Heart right ventricle (tissue), 16 donors: ENCODE results near the gene TMEM9. TPM values are rescaled to one million over a fixed set of nuclear protein-coding genes. Genes with fewer than 3 reads are reported as not detected.

Source experiments
- ATAC-seq, 8 donors: fragments of 200-7000 bp; cut with Tn5 transposase; one replicate each; pipeline ENCODE4 v1.9.1; 2020; ENCODE audit warnings: mild to moderate bottlenecking in 8 of 8, moderate library complexity in 8 of 8, moderate number of reproducible peaks in 1 of 8
- DNase-seq, 2 donors: peaks; one replicate each; pipeline ENCODE4 v3.0.0-alpha.2; 2020
- H3K27ac ChIP-seq, 10 donors: fragments of 200-600 bp; sonication (generic) in 2 of 10; one replicate each; pipeline versions ENCODE4 v1.5.0 to v1.8.0; 2020 to 2022; ENCODE audit warnings: mild to moderate bottlenecking in 3 of 10
- H3K27me3 ChIP-seq, 7 donors: fragments of 200-600 bp; one replicate each; pipeline ENCODE4 v1.8.0; 2021 to 2022; ENCODE audit warnings: mild to moderate bottlenecking in 2 of 7
- H3K36me3 ChIP-seq, 9 donors: fragments of 200-600 bp; sonication (generic) in 1 of 9; one replicate each; pipeline versions ENCODE4 v1.5.0 to v1.8.0; 2020 to 2022; ENCODE audit warnings: mild to moderate bottlenecking in 2 of 9
- H3K4me1 ChIP-seq, 9 donors: fragments of 200-600 bp; sonication (generic) in 1 of 9; one replicate each; pipeline versions ENCODE4 v1.5.0 to v1.8.0; 2020 to 2022; ENCODE audit warnings: mild to moderate bottlenecking in 4 of 9
- H3K4me3 ChIP-seq, 10 donors: fragments of 200-600 bp; sonication (generic) in 2 of 10; one replicate each; pipeline versions ENCODE4 v1.5.0 to v1.8.0; 2020 to 2022; ENCODE audit warnings: mild to moderate bottlenecking in 7 of 10, moderate library complexity in 2 of 10
- H3K9me3 ChIP-seq, 11 donors: fragments of 200-600 bp in 10 of 11; sonication (generic) in 2 of 11; one replicate each; pipeline versions ENCODE4 v1.5.0 to v1.8.0; 2013 to 2022; ENCODE audit warnings: mild to moderate bottlenecking in 2 of 11, control low read depth in 1 of 11, moderate library complexity in 1 of 11
- CTCF ChIP-seq, 9 donors: fragments of 200-600 bp; sonication (generic) in 2 of 9; IDR thresholded peaks; one replicate each; pipeline versions ENCODE4 v1.5.0 to v1.8.0; 2021 to 2022; ENCODE audit warnings: antibody characterized with exemption in 9 of 9, mild to moderate bottlenecking in 5 of 9, moderate library complexity in 1 of 9
- WGBS, 2 donors: extraction: QIAGEN DNeasy Blood & Tissue Kit; methylation state at CpG; one replicate each; pipeline ENCODE4 v1.1.7; 2013; ENCODE audit warnings: inconsistent platforms in 1 of 2; 5-methylcytosine and 5-hydroxymethylcytosine counted together
- intact Hi-C, 10 donors: fragments of 100-400 bp; cut with DNase I; formaldehyde crosslinking; loops; one replicate each; pipeline versions ENCODE4 v1.11.1 to v1.14.2; 2022
- polyA plus RNA-seq, 2 donors: library from polyadenylated mRNA; stranded (reverse); fragments of 200-250 nt; gene quantifications; one replicate each; pipeline ENCODE4 v1.2.3, GENCODE V29; 2013
- total RNA-seq, 10 donors: library from RNA; stranded (reverse); fragmentation: NEBNext Ultra II Directional in 3 of 10; extraction: Animal tissue kit (Norgen Biotek cat#: 25700) in 3 of 10; gene quantifications; one replicate each; pipeline versions ENCODE4 v1.2.1 to v1.2.4, GENCODE V29; 2021 to 2023
- donor health status: Arrhythmogenic right ventricular cardiomyopathy.
- donor health status: ischemic (EF 13 %, LVEDD 7.1; RV severe dilation, severe dysfunction).
- donor health status: healthy with polysubstance abuse.
- donor health status: DM: no; HTN: yes; CAD: no.
- donor health status: DM: no; HTN: no; CAD: no.
- donor health status: ischemic (EF 25% LVEDD 6.9; RV normal size, moderate dysfunction).
- donor health status: ischemic (EF 25% LVEDD 5.7; RV mildly dilated, moderate dysfunction).
- donor health status: healthy.
- donor health status: DM: yes; HTN: yes; CAD: no.
- donor health status: Ischemic cardiomyopathy.
- donor health status: ischemic (EF 35%, LVEDD 5.7; RV mildly dilated, moderate dysfunction).
- donor health status: nonischemic (EF 11% LVEDD 7.7; RV severe dilation, severe dysfunction).
- donor health status: DM: yes; HTN: yes; CAD: no.
- donor health status: PGD.
- donor health status: ischemic (EF 29% LVEDD 5.4; RV normal size, mild dysfunction).
- donor health status: nonischemic (EF 23%, LVEDD 6.1; RV moderate dilation, normal function).

TMEM9 gene
- total and polyA plus RNA-seq, 12 donors, result 19.6 to 49.6 (median 25.4) TPM

- no peak for TF ChIP-seq CTCF (IDR thresholded peaks at IDR 0.05)
- ATAC-seq, result peak in 5 of 8 donors; percentile 25 to 54 (median 33)
- Histone ChIP-seq H3K9me3 (no peaks in the 10 kb centered on the region), H3K27me3 (no peaks in the 10 kb centered on the region), H3K4me1 (peaks cover 0 to 19% (median 0%) of the 10 kb centered on the region in 9 donors), H3K36me3 (peaks cover 0 to 93% (median 20%) of the 10 kb centered on the region in 9 donors), H3K27ac (no peak overlapping the region), H3K4me3 (no peak overlapping the region)
- 79 to 81% methylated on average over 16 of the region's 16 CpGs for WGBS, 2 donors
- DNase-seq, result peak; percentile 18 to 65
- intact Hi-C loops, result loop anchor here in 1 of 10 donors (10.0 kb wide), 1 partner anchor 83 kb away; no protein-coding TSS in a partner anchor
Observed at GRCh38 chr1:201142011-201142848, 12.0 kb downstream of the TMEM9 start.

GRCh38 chr1:201141418-201141817, 12.9 kb downstream of the TMEM9 start:
- 96 to 98% methylated on average over 5 of the region's 5 CpGs for WGBS, 2 donors
- Histone ChIP-seq H3K36me3 (peaks cover 0 to 91% (median 18%) of the 10 kb centered on the region in 9 donors), H3K27ac (no peak overlapping the region), H3K4me3 (no peak overlapping the region), H3K27me3 (no peaks in the 10 kb centered on the region), H3K4me1 (peaks cover 0 to 19% (median 5%) of the 10 kb centered on the region in 9 donors), H3K9me3 (no peaks in the 10 kb centered on the region)
- ATAC-seq (no peak), DNase-seq (no peak)
- TF ChIP-seq CTCF (IDR thresholded peaks at IDR 0.05), result no peak
- intact Hi-C loops, result loop anchor here in 1 of 10 donors (10.0 kb wide), 1 partner anchor 83 kb away; no protein-coding TSS in a partner anchor

- no peak overlapping the region for H3K27ac ChIP-seq
- TF ChIP-seq CTCF (IDR thresholded peaks at IDR 0.05), result no peak
- H3K36me3 ChIP-seq, result peaks cover 0 to 90% (median 18%) of the 10 kb centered on the region in 9 donors
- H3K9me3 ChIP-seq, result no peaks in the 10 kb centered on the region
- H3K27me3 ChIP-seq, result no peaks in the 10 kb centered on the region
- DNase-seq, result no peak
- no peak overlapping the region for H3K4me3 ChIP-seq
- WGBS, 2 donors, result 96 to 98% methylated on average over 8 of the region's 8 CpGs
- ATAC-seq, result no peak
- H3K4me1 ChIP-seq, result peaks cover 0 to 19% (median 5%) of the 10 kb centered on the region in 9 donors
- intact Hi-C loops, result loop anchor here in 1 of 10 donors (10.0 kb wide), 1 partner anchor 84 kb away; no protein-coding TSS in a partner anchor
Observed at GRCh38 chr1:201140941-201141260, 13.4 kb downstream of the TMEM9 start.

GRCh38 chr1:201140235-201140940, 13.9 kb downstream of the TMEM9 start:
- ATAC-seq, result no peak
- intact Hi-C loops, result loop anchor here in 1 of 10 donors (10.0 kb wide), 1 partner anchor 84 kb away; no protein-coding TSS in a partner anchor
- 90 to 92% methylated on average over 10 of the region's 10 CpGs for WGBS, 2 donors
- Histone ChIP-seq H3K4me1 (peaks cover 0 to 19% (median 5%) of the 10 kb centered on the region in 9 donors), H3K27me3 (no peaks in the 10 kb centered on the region), H3K36me3 (peaks cover 0 to 90% (median 23%) of the 10 kb centered on the region in 9 donors), H3K4me3 (no peak overlapping the region), H3K9me3 (no peaks in the 10 kb centered on the region), H3K27ac (no peak overlapping the region)
- no peak for DNase-seq
- no peak for TF ChIP-seq CTCF (IDR thresholded peaks at IDR 0.05)
